ENCODE results near the gene RAD51AP2. TPM values are rescaled to one million over a fixed set of nuclear protein-coding genes. Genes with fewer than 3 reads are reported as not detected.

The RAD51AP2 gene
- total and polyA plus RNA-seq, 10 of the 15 experiments (the other 5 are each of a cell fraction or from before 2014, with no cell fraction given) = under 0.01 to 0.02 TPM; not detected in 8

GRCh38 chr2:17529771-17530170 lies 11.5 kb upstream of the RAD51AP2 start (continued):
- TF ChIP-seq, protein P1, sequence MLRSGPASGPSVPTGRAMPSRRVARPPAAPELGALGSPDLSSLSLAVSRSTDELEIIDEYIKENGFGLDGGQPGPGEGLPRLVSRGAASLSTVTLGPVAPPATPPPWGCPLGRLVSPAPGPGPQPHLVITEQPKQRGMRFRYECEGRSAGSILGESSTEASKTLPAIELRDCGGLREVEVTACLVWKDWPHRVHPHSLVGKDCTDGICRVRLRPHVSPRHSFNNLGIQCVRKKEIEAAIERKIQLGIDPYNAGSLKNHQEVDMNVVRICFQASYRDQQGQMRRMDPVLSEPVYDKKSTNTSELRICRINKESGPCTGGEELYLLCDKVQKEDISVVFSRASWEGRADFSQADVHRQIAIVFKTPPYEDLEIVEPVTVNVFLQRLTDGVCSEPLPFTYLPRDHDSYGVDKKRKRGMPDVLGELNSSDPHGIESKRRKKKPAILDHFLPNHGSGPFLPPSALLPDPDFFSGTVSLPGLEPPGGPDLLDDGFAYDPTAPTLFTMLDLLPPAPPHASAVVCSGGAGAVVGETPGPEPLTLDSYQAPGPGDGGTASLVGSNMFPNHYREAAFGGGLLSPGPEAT (IDR thresholded peaks at IDR 0.05; ENCODE audit: low read depth) = no peak
- TF ChIP-seq RAD51 (IDR thresholded peaks at IDR 0.05) (no peak), BMI1 (IDR thresholded peaks at IDR 0.05; ENCODE audit: borderline replicate concordance) (no peak), ZNF207 (IDR thresholded peaks at IDR 0.05; ENCODE audit: borderline replicate concordance) (no peak)
- TF ChIP-seq, protein P2, sequence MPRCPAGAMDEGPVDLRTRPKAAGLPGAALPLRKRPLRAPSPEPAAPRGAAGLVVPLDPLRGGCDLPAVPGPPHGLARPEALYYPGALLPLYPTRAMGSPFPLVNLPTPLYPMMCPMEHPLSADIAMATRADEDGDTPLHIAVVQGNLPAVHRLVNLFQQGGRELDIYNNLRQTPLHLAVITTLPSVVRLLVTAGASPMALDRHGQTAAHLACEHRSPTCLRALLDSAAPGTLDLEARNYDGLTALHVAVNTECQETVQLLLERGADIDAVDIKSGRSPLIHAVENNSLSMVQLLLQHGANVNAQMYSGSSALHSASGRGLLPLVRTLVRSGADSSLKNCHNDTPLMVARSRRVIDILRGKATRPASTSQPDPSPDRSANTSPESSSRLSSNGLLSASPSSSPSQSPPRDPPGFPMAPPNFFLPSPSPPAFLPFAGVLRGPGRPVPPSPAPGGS (IDR thresholded peaks at IDR 0.05; ENCODE audit: borderline replicate concordance, insufficient read depth, low read depth, low read length, poor library complexity, severe bottlenecking) = no peak

- no TSS peak for BruUV-seq (replicated peaks)
- TF ChIP-seq ASH2L (IDR thresholded peaks at IDR 0.05; ENCODE audit: borderline replicate concordance, low read depth) (no peak), BHLHE40 (IDR thresholded peaks at IDR 0.05; ENCODE audit: borderline replicate concordance in 1 of 2, low read depth in 2 of 2, low read length in 1 of 2) (no peak), ATF7 (IDR thresholded peaks at IDR 0.05; ENCODE audit: low read depth) (no peak), PAX8 (IDR thresholded peaks at IDR 0.05) (no peak), IKZF1 (conservative IDR thresholded peaks at IDR 0.05) (no peak), CHD1 (IDR thresholded peaks at IDR 0.05; ENCODE audit: low read depth, low read length) (no peak), RB1 (IDR thresholded peaks at IDR 0.05; ENCODE audit: borderline replicate concordance) (no peak), SPI1 (IDR thresholded peaks at IDR 0.05; ENCODE audit: borderline replicate concordance, insufficient read depth, low read depth, low read length) (no peak), SMAD5 (IDR thresholded peaks at IDR 0.05; ENCODE audit: low read depth) (no peak), POLR2A (IDR thresholded peaks at IDR 0.05; ENCODE audit: low read depth, low read length) (no peak), SMARCA5 (IDR thresholded peaks at IDR 0.05) (no peak)
- TF ChIP-seq, protein P3, sequence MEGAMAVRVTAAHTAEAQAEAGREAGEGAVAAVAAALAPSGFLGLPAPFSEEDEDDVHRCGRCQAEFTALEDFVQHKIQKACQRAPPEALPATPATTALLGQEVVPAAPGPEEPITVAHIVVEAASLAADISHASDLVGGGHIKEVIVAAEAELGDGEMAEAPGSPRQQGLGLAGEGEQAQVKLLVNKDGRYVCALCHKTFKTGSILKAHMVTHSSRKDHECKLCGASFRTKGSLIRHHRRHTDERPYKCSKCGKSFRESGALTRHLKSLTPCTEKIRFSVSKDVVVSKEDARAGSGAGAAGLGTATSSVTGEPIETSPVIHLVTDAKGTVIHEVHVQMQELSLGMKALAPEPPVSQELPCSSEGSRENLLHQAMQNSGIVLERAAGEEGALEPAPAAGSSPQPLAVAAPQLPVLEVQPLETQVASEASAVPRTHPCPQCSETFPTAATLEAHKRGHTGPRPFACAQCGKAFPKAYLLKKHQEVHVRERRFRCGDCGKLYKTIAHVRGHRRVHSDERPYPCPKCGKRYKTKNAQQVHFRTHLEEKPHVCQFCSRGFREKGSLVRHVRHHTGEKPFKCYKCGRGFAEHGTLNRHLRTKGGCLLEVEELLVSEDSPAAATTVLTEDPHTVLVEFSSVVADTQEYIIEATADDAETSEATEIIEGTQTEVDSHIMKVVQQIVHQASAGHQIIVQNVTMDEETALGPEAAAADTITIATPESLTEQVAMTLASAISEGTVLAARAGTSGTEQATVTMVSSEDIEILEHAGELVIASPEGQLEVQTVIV (IDR thresholded peaks at IDR 0.05; ENCODE audit: borderline replicate concordance, partially characterized antibody) = no peak
- TF ChIP-seq, protein P4, sequence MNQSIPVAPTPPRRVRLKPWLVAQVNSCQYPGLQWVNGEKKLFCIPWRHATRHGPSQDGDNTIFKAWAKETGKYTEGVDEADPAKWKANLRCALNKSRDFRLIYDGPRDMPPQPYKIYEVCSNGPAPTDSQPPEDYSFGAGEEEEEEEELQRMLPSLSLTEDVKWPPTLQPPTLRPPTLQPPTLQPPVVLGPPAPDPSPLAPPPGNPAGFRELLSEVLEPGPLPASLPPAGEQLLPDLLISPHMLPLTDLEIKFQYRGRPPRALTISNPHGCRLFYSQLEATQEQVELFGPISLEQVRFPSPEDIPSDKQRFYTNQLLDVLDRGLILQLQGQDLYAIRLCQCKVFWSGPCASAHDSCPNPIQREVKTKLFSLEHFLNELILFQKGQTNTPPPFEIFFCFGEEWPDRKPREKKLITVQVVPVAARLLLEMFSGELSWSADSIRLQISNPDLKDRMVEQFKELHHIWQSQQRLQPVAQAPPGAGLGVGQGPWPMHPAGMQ (IDR thresholded peaks at IDR 0.05; ENCODE audit: borderline replicate concordance) = no peak
Observed at GRCh38 chr2:17522303-17522702, 4.1 kb upstream of the RAD51AP2 start.

More at GRCh38 chr2:17522303-17522702, 4.1 kb upstream of the RAD51AP2 start:
- in situ Hi-C loops (cut with MboI) = no loop called here
- Histone ChIP-seq H4K20me1 (ENCODE audit: control insufficient read depth, insufficient read depth) (no peaks in the 10 kb centered on the region), H3K27me3 (replicated peaks in 1 of 2; ENCODE audit: control insufficient read depth in 2 of 2, insufficient read depth in 2 of 2, low read length in 1 of 2) (no peaks in the 10 kb centered on the region), H3K79me2 (ENCODE audit: control insufficient read depth, insufficient read depth, low read length) (no peaks in the 10 kb centered on the region), H3K9me3 (replicated peaks; ENCODE audit: control insufficient read depth, insufficient read depth, low read length) (no peaks in the 10 kb centered on the region), H2AFZ (ENCODE audit: control insufficient read depth, low read depth, low read length) (no peak overlapping the region), H3K4me3 (no peak overlapping the region), H3K27ac (ENCODE audit: control insufficient read depth, insufficient read depth) (no peak overlapping the region), H3K9ac (ENCODE audit: control insufficient read depth, insufficient read depth, low read length) (no peak overlapping the region), H3K36me3 (ENCODE audit: control insufficient read depth in 2 of 2, insufficient read depth in 2 of 2, low read length in 1 of 2) (no peaks in the 10 kb centered on the region), H3K4me2 (ENCODE audit: control insufficient read depth, insufficient read depth) (no peak overlapping the region), H3K4me1 (ENCODE audit: control insufficient read depth, insufficient read depth, low read length) (peaks cover 5% of the 10 kb centered on the region; the same call in 1 of the 2 replicates)
- CTCF ChIA-PET = interaction anchor here (1.1 kb wide), 1 partner anchor 124 kb away, joined by 4 read pairs; no protein-coding TSS in a partner anchor
- SMC1A ChIA-PET (ENCODE audit: uncharacterized antibody, unreplicated experiment) = interaction anchor here (1.0 to 1.8 kb wide), 6 partner anchors 14 to 149 kb away, joined by 3 to 4 read pairs (median 4); no protein-coding TSS in a partner anchor
- POLR2A ChIA-PET = no interaction called here
- ATAC-seq (no peak), FAIRE-seq (no peak), DNase-seq (ENCODE audit: low read depth, low spot score) (no peak)
- 39% methylated on average over 6 of the region's 6 CpGs for WGBS (ENCODE audit: insufficient coverage, insufficient replicate concordance, low lambda C conversion rate, missing lambda C conversion rate)
- intact Hi-C loops (cut with micrococcal nuclease; ENCODE audit: unreplicated experiment) = no loop called here
- RAD21 ChIA-PET (ENCODE audit: unreplicated experiment) = no interaction called here
